ENCODE measurements around the gene SVIL.
"Not testable (repeated sequence)": the region's sequence is repeated elsewhere in the genome, so short reads cannot be mapped to it uniquely, and the experiment has no call there.

The SVIL gene

GRCh38 chr10:29484677-29485076 lies 150.1 kb downstream of the SVIL start:
- not testable (repeated sequence) for DNase-seq (ENCODE audit: low read depth)

GRCh38 chr10:29482591-29483431 lies 152.0 kb downstream of the SVIL start:
- no peak for DNase-seq (ENCODE audit: low read depth)

DNA sequence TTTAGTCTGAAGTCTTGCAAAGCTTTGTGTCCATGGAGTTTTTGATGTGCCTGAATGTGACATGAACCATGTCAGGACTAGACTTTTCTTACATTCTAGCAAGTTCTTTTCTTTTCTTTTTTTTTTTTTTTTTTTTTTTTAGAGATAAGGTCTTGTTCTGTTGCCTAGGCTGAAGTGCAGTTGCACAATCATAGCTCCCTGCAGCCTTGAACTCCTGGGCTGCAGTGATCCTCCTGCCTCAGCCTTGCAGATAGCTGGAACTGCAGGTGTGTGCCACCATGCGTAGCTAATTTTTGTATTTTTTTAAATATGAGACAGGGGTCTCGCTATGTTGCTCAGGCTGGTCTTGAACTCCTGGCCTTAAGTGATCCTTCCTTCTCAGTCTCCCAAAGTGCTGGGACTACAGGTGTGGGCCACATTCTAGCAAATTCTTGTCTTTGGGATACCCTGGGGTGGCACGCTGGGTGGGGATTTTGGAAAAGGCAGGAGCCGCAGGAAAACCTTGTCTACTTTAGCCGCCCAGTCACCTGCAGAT lies 152.8 kb downstream of the SVIL start:
- DNase-seq (ENCODE audit: low read depth): no peak

DNA sequence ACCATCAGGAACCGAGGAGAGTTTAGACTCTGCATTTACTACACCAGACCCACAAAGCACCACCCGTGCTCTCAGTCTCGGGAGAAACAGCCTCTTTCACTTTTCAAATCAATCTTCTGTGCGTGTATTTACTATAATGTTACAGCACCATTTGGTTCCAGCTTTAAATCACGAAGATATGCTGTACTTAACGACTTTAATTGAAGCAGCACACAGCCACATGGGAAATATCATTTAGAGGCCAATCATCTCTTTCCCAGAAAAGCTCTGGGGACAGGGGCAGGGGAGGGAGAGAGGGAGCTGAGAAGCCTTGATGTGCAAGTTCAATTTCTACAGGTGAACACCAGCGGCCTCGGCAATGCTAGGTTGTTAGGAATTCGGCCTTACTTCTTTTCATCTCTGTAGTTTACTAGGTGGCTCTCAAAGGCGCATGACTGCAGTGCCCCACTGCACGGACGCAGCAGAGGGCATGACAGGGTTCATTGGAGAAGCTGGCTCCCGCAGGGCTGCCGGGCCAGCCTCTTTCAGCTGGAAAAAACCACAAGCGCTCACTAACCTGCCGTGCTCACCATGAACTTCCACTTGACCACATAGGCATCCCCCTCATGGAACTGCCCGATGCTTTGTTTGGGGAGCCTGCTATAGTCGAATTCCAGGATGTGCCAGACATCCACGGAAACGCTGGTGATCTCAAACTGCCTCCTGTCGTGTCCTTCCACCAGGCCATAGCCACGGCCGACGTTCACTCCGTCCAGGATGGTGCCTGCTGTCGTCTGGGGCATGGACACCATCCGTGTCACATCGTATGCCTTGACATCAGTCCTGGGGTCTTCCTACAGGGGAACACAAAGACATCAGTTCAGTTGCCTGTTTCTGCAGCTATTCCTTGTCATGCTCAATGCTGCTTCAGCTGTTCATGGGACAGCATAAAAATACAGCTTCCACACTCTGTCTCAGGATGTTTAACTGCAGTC lies 154.5 kb downstream of the SVIL start:
- DNase-seq (ENCODE audit: low read depth): no peak

DNA sequence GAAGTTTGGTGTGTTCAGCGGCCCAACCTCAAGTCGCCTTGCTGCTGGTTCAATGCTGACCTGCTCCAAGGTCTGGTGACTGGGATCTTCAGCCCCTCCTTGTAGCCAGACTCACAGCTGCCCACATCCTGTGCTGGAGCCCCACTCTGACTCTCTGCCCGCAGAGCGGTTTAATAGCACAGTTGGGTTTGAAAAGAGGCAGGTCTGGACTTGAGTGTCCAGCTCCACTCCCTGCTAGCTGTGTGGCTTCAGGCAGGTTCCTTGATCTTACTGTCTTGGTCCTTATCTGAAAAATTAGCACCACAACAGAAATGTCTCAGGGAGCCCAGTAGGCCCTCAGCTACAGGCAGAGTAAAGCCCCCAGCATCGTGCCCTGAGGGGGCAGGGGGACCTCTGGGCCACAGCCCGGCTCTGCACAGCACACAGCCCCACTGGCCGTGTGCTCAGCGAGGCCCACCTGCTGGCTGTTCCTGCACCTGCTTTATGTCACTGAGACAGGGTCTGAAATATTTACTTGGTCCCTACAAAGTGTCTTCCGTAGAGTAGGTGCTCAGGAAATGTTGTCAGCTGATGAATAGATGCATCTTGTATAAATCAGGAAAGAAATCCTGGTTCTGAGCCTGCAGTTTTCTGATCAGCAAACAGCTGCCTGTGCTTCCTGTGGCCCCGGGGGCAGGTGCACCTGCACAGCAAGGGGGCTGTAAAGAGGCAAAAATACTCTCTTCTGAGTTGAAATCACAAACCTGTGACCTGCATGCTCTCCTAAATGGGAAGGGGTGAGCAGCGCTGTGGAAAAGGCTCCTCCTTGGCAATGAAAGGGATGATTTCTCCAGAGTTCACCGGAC lies 155.5 kb downstream of the SVIL start:
- DNase-seq (ENCODE audit: low read depth): no peak

- no peak for DNase-seq (ENCODE audit: low read depth)
Observed at GRCh38 chr10:29473406-29474100, 161.2 kb downstream of the SVIL start.

GRCh38 chr10:29473087-29473356 lies 161.7 kb downstream of the SVIL start:
- DNase-seq (ENCODE audit: low read depth): no peak

GRCh38 chr10:29472301-29473086 lies 162.3 kb downstream of the SVIL start:
- no peak for DNase-seq (ENCODE audit: low read depth)

DNA sequence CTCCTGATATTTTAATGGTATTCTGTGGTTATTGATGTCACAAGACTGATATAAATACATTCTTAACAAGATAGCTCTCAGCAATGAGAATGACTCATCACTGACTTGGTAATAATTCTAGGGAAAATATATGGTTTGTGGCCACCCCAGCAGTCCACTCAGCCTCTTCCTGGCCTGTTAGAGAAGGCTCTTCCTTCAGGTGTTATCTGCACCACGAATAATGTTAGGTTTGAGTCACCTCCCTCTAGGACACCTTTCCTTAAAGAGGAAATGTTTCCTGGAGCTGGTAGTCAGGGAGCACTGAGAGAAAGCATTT lies 163.3 kb downstream of the SVIL start:
- no peak for DNase-seq (ENCODE audit: low read depth)

GRCh38 chr10:29470843-29471543 lies 163.8 kb downstream of the SVIL start:
- DNase-seq (ENCODE audit: low read depth): no peak

- DNase-seq (ENCODE audit: low read depth): no peak
Observed at GRCh38 chr10:29470355-29470705, 164.4 kb downstream of the SVIL start.

DNA sequence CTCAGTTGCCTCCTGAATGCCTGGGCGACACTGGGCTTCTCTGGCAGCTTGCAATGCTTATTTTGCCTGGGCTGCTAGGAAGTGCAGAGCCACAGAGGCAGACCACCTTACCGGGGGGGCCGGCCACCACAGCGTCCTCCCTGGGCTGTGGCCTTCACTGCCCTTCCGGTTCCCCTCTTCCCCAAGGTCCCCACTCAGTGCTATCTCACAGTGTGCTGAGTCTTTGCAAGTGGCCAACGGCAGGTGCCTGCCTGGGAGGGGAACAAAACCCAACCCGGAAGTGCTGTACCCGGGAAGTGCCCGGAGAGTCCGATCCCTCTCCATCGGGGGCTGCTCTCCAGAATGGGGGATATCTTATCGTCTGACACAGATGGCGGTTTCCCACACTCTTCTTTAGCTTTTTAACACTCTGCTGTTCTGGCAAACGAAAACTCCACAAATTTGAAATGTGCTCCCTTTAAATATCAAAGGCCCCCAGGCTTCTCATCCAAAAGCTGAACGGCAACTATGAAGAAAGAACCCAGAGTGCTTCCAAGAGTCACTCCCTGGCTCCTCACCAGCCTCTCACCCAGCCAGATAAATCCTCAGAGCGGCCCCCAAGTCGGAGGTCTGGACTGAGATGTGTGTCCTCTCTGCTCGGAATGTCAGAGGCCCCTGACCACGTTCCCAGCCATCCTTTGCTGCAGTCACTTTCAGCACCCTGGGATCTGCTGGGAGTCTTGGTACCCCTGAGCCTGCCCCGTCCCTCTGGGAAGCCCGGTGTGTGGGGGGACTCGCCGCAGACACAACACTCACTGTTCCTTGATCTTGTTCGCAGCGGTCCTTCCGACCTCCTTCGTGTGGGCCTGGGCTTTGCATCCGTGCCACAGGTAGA lies 165.1 kb downstream of the SVIL start:
- DNase-seq (ENCODE audit: low read depth): no peak

GRCh38 chr10:29465384-29465783 lies 169.4 kb downstream of the SVIL start:
- DNase-seq (ENCODE audit: low read depth): no peak

- not testable (repeated sequence) for DNase-seq (ENCODE audit: low read depth)
Observed at GRCh38 chr10:29464671-29465171, 170.1 kb downstream of the SVIL start.

DNA sequence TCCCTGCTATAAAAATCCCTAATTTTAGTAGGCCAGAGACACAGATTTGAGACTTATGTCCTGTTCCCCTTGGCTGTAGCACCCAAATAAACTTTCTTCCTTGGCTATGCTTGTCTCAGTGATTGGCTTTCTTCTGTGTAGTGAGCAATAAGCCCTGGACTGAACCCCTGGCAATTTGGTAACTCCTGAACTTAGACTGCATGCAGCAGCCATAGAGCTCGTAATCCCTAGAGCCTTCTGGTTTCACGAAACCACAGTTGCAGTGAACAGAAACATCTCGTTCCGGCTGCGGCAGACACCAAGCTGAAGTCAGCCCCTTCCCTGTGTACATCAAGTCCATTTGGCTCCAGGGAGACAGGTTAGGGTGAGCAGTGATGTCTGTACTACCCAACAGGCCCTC lies 173.7 kb downstream of the SVIL start:
- no peak for DNase-seq (ENCODE audit: low read depth)

GRCh38 chr10:29458190-29458589 lies 176.6 kb downstream of the SVIL start:
- not testable (repeated sequence) for DNase-seq (ENCODE audit: low read depth)

DNA sequence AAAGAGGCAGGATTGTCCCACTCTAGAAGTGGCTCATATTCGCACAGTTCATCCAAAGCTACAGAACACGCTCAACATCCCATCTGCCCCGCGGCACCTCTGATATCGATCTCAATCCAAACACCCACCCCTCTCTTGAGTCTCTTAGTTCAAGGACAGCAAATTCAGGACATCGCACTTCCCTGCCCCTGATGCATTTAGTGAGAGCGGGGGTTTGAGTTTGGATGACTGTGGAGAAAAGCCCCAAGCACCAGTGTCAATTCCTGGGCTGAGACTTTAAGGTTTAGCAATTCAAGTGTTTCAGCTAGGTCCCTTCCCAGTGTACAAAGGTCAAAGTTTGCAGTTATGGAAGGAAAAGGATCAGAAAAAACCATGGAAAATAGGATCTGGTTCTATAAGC lies 179.7 kb downstream of the SVIL start:
- no peak for DNase-seq (ENCODE audit: low read depth)

- DNase-seq (ENCODE audit: low read depth): no peak
Observed at GRCh38 chr10:29454250-29454649, 180.5 kb downstream of the SVIL start.

- no peak for DNase-seq (ENCODE audit: low read depth)
Observed at GRCh38 chr10:29452546-29452945, 182.2 kb downstream of the SVIL start.

Data from HS-27A (cell line).